Mesothelial cell of epicardium (in vitro differentiated cells): ENCODE data around the gene SHC2. TPM values are rescaled to one million over a fixed set of nuclear protein-coding genes. Genes with fewer than 3 reads are reported as not detected.

Experiments used
- DNase-seq, 2 experiments: peaks; one replicate each; pipeline ENCODE4 v3.0.0; 2021; ENCODE audit warnings: low spot score in 2 of 2; ENCODE audit not compliant: unreplicated experiment in 2 of 2
- H3K27ac Mint-ChIP-seq: 2 replicates; pipeline ENCODE4 v1.8.0; 2021; ENCODE audit warnings: mixed read lengths
- H3K27me3 Mint-ChIP-seq: 2 replicates; pipeline ENCODE4 v1.8.0; 2021; ENCODE audit warnings: low read depth, mixed read lengths
- H3K36me3 Mint-ChIP-seq: 2 replicates; pipeline ENCODE4 v1.8.0; 2021; ENCODE audit warnings: mixed read lengths
- H3K4me1 Mint-ChIP-seq: 2 replicates; pipeline ENCODE4 v1.8.0; 2021; ENCODE audit warnings: mixed read lengths
- H3K4me3 Mint-ChIP-seq: 2 replicates; pipeline ENCODE4 v1.8.0; 2021; ENCODE audit warnings: mild to moderate bottlenecking, moderate library complexity, mixed read lengths
- H3K9me3 Mint-ChIP-seq: 2 replicates; pipeline ENCODE4 v1.8.0; 2021; ENCODE audit warnings: mixed read lengths
- CTCF ChIP-seq: fragments of 200-600 bp; sonication (generic); IDR thresholded peaks from one replicate; pipeline ENCODE4 v1.5.0; 2021; ENCODE audit warnings: antibody characterized with exemption; ENCODE audit not compliant: unreplicated experiment
- total RNA-seq: library from RNA; stranded (reverse); gene quantifications from 3 replicates; pipeline ENCODE4 v1.2.1, GENCODE V29; 2021

The SHC2 gene
- total RNA-seq, 1 donor from 2014 or later, result 86.4 TPM

- H3K27ac Mint-ChIP-seq, result no peak overlapping the region
- no peak overlapping the region for H3K4me3 Mint-ChIP-seq
Observed at GRCh38 chr19:400976-401865, 59.6 kb downstream of the SHC2 start.

GRCh38 chr19:399370-399769 is 61.5 kb downstream of the SHC2 start:
- Mint-ChIP-seq H3K4me3 (no peak overlapping the region), H3K4me1 (no peaks in the 10 kb centered on the region), H3K27me3 (peaks cover 5% of the 10 kb centered on the region), H3K9me3 (peaks cover 10% of the 10 kb centered on the region), H3K36me3 (no peaks in the 10 kb centered on the region), H3K27ac (no peak overlapping the region)
- no peak for TF ChIP-seq CTCF
- DNase-seq, result peak in 1 of 2 experiments; percentile 14

More at GRCh38 chr19:400976-401865, 59.6 kb downstream of the SHC2 start:
- Mint-ChIP-seq H3K27me3 (peaks cover 5% of the 10 kb centered on the region), H3K4me1 (no peaks in the 10 kb centered on the region), H3K9me3 (peaks cover 4% of the 10 kb centered on the region), H3K36me3 (no peaks in the 10 kb centered on the region)
- TF ChIP-seq CTCF, result no peak
- DNase-seq, result peak in 1 of 2 experiments; percentile 38

- peak in 1 of 2 experiments; percentile 37 for DNase-seq
- no peak overlapping the region for H3K4me3 Mint-ChIP-seq
Observed at GRCh38 chr19:398719-399118, 62.1 kb downstream of the SHC2 start.

GRCh38 chr19:397941-398706 is 62.7 kb downstream of the SHC2 start:
- Mint-ChIP-seq H3K9me3 (peaks cover 13% of the 10 kb centered on the region), H3K36me3 (no peaks in the 10 kb centered on the region), H3K27ac (no peak overlapping the region), H3K27me3 (peaks cover 5% of the 10 kb centered on the region), H3K4me3 (no peak overlapping the region), H3K4me1 (no peaks in the 10 kb centered on the region)
- TF ChIP-seq CTCF, result no peak
- peak; percentile 12 to 13 for DNase-seq

More at GRCh38 chr19:398719-399118, 62.1 kb downstream of the SHC2 start:
- Mint-ChIP-seq H3K27me3 (peaks cover 5% of the 10 kb centered on the region), H3K27ac (no peak overlapping the region), H3K9me3 (peaks cover 10% of the 10 kb centered on the region), H3K4me1 (no peaks in the 10 kb centered on the region), H3K36me3 (no peaks in the 10 kb centered on the region)
- no peak for TF ChIP-seq CTCF

- no peak overlapping the region for H3K27ac Mint-ChIP-seq
- H3K4me3 Mint-ChIP-seq, result no peak overlapping the region
- no peaks in the 10 kb centered on the region for H3K4me1 Mint-ChIP-seq
- peaks cover 18% of the 10 kb centered on the region for H3K9me3 Mint-ChIP-seq
- TF ChIP-seq CTCF, result no peak
- peaks cover 5% of the 10 kb centered on the region for H3K27me3 Mint-ChIP-seq
- DNase-seq, result peak in 1 of 2 experiments; percentile 37
- H3K36me3 Mint-ChIP-seq, result no peaks in the 10 kb centered on the region
Observed at GRCh38 chr19:397321-397720, 63.5 kb downstream of the SHC2 start.
